HG02885 (cell line): ENCODE data around the gene SYCP2L.
A peak's percentile ranks its signal among the peaks of the same experiment; 100 is the strongest.
"Not testable (repeated sequence)": the region's sequence is repeated elsewhere in the genome, so short reads cannot be mapped to it uniquely, and the experiment has no call there.

Experiments used
- ATAC-seq: cut with Tn5 transposase; IDR thresholded peaks from one replicate; pipeline ENCODE4 v1.9.1; 2021; ENCODE audit warnings: mild to moderate bottlenecking; ENCODE audit not compliant: unreplicated experiment, poor library complexity

The SYCP2L gene

GRCh38 chr6:10886691-10887502, at the start of gene SYCP2L:
SYCP2L (plus strand) TSS chr6:10887052; CDS start chr6:10887127, 75 bp downstream.
- ATAC-seq, result no peak

GRCh38 chr6:10837622-10837994, 49.2 kb upstream of the SYCP2L start:
- no peak for ATAC-seq

- peak; percentile 89 for ATAC-seq
Observed at GRCh38 chr6:10837995-10838793, 48.7 kb upstream of the SYCP2L start, which contains the start of gene MAK. MAK (minus strand) TSS chr6:10838539; CDS start chr6:10830648, 7,891 bp downstream.

GRCh38 chr6:10838794-10839333, 48.0 kb upstream of the SYCP2L start:
- ATAC-seq, result peak; percentile 67

- no peak for ATAC-seq
Observed at GRCh38 chr6:10843554-10843953, 43.3 kb upstream of the SYCP2L start.

- ATAC-seq, result no peak
Observed at GRCh38 chr6:10847684-10848083, 39.2 kb upstream of the SYCP2L start.

GRCh38 chr6:10849901-10850300, 37.0 kb upstream of the SYCP2L start:
- no peak for ATAC-seq

- no peak for ATAC-seq
Observed at GRCh38 chr6:10850728-10851127, 36.1 kb upstream of the SYCP2L start.

- ATAC-seq, result no peak
Observed at GRCh38 chr6:10852361-10852960, 34.4 kb upstream of the SYCP2L start.

GRCh38 chr6:10853849-10854300, 33.0 kb upstream of the SYCP2L start:
- not testable (repeated sequence) for ATAC-seq

- ATAC-seq, result no peak
Observed at GRCh38 chr6:10854922-10855632, 31.8 kb upstream of the SYCP2L start.

- no peak for ATAC-seq
Observed at GRCh38 chr6:10857259-10857658, 29.6 kb upstream of the SYCP2L start.

- no peak for ATAC-seq
Observed at GRCh38 chr6:10861086-10861485, 25.8 kb upstream of the SYCP2L start.

GRCh38 chr6:10862361-10862760, 24.5 kb upstream of the SYCP2L start:
- no peak for ATAC-seq

GRCh38 chr6:10863031-10863430, 23.8 kb upstream of the SYCP2L start:
- ATAC-seq, result not testable (repeated sequence)

GRCh38 chr6:10866709-10867108, 20.1 kb upstream of the SYCP2L start:
- not testable (repeated sequence) for ATAC-seq

GRCh38 chr6:10867952-10868351, 18.9 kb upstream of the SYCP2L start:
- ATAC-seq, result no peak

- no peak for ATAC-seq
Observed at GRCh38 chr6:10873374-10873773, 13.5 kb upstream of the SYCP2L start.

- ATAC-seq, result no peak
Observed at GRCh38 chr6:10874207-10874606, 12.6 kb upstream of the SYCP2L start.

- no peak for ATAC-seq
Observed at GRCh38 chr6:10875026-10875425, 11.8 kb upstream of the SYCP2L start.
